HG03460 (cell line): Measurements from ENCODE around the gene ZNF768.
"Not testable (repeated sequence)": the region's sequence is repeated elsewhere in the genome, so short reads cannot be mapped to it uniquely, and the experiment has no call there.

ENCODE experiments used
- ATAC-seq: cut with Tn5 transposase; IDR thresholded peaks from one replicate; pipeline ENCODE4 v1.9.1; 2021; ENCODE audit not compliant: unreplicated experiment

ZNF768 gene

GRCh38 chr16:30533748-30534367, 7.5 kb upstream of the ZNF768 start:
- peak; percentile 10 for ATAC-seq

GRCh38 chr16:30533146-30533522, 6.8 kb upstream of the ZNF768 start:
- no peak for ATAC-seq

- no peak for ATAC-seq
Measured at GRCh38 chr16:30532285-30533145, 6.1 kb upstream of the ZNF768 start.

- no peak for ATAC-seq
Measured at GRCh38 chr16:30530163-30531037, 4.0 kb upstream of the ZNF768 start.

DNA sequence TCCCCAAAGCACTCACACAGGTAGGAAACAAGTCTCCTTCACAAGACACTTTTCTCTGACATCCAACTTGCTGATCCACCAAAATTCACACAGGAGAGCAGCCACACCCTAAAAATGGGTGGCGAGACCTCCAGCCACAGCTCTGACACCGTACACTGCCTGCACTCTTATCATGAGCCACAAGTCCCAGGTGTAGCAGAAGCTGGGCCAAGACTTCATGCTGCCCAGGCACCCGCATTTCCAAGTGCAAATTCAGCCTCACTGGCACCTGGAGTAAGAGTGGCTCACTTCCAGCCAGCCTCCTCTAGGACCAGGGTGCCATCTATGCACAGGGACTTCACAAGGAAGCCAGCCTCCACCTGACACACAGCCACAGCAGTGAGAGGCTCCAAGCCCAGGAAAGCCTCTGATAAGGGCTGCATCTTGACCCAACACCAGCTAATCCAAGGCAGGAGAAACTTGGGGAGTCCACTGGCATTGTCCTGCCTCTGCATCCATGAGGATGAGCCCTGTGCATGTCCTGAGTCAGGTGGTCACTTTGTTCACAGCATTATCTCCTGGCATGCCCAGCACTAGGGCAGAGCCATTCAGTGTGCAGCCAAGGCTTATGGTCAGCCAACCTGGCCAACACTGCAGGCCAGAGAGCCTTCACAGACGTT, 2.6 kb upstream of the ZNF768 start:
- ATAC-seq = no peak

GRCh38 chr16:30527635-30528178, 1.3 kb upstream of the ZNF768 start:
- no peak for ATAC-seq

DNA sequence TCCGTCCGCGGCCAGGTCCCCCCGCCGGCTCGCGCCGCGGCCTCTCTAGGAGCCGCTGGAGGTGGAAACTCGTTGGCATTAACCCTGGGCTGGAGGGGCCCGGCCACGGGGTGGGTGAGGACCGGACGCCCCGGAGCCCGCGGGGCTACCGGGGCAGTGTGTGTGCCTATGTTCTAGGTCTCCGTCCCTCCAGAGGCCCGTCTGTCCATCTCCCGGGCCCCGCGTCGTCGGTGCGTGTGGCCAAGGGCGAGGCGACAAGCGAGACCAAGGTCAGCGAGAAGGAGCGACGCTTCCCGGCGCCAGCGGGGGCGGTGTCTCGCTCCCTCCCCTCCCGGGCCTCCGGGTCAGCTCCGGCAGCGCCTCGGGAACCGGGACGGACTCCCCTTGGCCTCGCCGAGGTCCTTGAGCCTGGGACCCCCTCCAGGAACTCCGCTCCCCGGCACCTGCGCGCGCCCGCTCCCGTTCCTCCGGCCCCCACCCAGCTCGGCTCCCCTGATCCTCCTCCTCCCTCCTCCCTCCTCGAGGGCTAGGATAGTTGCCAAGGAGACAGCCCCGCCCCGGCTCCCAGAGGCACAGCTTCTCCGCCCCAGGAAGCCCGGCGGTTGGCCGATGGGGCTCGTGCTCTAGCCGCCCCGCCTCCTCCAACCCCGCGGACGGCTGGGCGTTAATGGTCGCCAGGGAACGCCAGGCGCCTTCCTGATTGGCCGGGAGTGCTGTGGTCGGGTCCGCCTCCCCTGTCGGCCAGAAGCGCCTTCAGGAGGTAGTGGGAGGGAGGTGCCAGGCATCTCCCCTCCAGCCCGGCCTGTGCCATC, 663 bp upstream of the ZNF768 start:
- peak; percentile 75 for ATAC-seq

DNA sequence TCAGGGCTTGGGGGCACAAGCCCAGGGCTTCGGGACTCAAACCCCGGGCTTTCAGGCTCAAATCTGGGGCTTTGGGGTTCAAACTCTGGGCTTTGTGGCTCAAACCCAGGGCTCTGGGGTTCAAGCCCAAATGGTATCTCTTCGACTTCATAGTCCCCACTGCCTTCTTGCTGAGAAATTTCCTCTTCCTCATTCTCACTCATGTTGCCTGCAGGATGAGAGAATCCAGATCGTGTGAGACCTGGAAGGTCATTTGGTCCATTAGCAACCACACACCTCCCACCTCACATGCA, 576 bp downstream of the ZNF768 start:
- ATAC-seq = no peak

- no peak for ATAC-seq
Measured at GRCh38 chr16:30524575-30525568, 1.5 kb downstream of the ZNF768 start.

DNA sequence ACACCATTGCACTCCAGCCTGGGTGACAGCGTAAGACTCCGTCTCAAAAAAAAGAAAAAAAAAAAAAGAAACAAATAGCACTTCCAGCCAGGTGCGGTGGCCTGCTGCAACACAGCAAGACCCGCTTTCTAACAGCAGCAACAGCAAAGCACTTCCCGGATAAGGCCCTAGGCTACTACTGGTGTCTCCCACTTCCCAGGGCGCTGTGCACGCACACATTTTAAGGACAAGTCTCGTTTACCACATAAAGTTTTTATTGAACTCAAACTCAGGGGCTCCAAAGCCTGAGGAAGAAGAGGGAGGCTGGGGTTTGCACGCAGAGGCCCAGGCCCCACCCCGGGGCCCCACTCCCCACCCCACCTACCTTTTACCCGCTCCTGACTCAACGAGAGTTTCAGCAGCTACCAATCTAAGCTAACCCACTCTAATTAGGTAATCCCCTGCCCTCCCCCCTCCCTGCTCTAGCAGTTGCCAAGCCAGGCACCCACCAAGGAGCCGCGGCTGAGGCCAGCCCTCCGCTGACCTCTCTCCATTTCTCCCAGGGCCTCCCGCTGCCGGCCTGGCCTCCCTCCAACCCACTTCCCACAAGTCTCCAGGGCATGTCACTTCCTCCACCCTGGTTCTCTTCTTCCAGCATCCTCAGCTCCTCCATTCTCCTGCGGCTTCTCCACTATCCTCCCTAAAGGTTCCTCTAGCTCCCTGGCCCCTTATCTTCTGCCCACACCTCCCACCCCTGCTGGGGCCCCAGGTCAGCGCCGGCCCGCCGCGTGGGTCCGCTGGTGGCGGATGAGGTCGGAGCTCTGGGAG, 2.4 kb downstream of the ZNF768 start:
- ATAC-seq = no peak

DNA sequence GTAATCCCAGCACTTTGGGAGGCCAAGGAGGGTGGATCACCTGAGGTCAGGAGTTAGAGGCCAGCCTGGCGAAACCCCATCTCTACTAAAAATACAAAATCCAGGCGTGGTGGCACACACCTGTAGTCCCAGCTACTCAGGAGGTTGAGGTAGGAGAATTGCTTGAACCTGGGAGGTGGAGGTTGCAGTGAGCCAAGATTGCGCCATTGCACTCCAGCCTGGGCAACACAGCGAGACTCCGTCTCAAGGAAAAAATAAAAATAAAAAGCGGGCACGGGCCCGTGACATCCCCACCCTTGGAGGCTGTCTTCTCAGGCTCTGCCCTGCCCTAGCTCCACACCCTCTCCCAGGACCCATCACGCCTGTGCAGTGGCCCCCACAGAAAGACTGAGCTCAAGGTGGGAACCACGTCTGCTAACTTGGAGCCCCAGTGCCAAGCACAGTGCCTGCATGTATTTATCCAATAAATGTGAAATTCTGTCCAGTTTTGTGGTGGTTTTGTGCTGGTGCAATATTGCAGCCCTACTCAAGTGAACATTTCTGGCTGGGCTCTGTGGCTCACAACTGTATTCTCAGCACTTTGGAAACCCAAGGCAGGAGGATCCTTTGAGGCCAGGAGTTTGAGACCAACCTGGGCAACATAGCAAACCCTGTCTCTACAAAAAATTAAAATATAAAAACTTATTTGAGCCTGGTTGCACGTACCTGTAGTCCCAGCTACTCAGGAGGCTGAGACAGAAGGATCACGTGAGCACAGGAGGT, 3.5 kb downstream of the ZNF768 start:
- ATAC-seq = not testable (repeated sequence)

GRCh38 chr16:30521873-30522641, 4.3 kb downstream of the ZNF768 start:
- ATAC-seq = no peak

- no peak for ATAC-seq
Measured at GRCh38 chr16:30521476-30521872, 4.9 kb downstream of the ZNF768 start.

- ATAC-seq = no peak
Measured at GRCh38 chr16:30519120-30520049, 7.0 kb downstream of the ZNF768 start.

GRCh38 chr16:30518552-30518951, 7.8 kb downstream of the ZNF768 start:
- no peak for ATAC-seq

DNA sequence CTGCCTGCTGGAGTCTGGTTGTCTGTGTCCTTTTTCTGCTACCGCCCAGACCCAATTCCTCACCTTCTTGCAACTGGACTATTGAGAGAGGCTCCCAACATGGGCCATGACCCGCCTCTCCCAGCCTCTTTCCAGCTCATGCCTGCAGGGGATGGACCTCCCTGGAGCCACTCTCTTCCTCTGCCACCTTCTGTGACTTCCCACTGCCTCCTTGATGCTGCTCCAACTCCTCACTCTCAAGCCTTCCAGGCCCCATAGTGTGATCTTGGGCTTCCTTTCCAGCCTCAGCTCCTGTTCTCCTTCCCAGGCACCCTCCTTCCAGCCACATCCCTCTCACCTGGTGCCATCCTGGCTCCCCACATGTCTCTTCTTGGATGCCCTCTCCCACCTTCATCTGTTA, 11.1 kb downstream of the ZNF768 start:
- no peak for ATAC-seq
